HG02763 (cell line): ENCODE results near the gene NRP2.

Experiments
- ATAC-seq: cut with Tn5 transposase; IDR thresholded peaks from one replicate; pipeline ENCODE4 v1.9.1; 2021; ENCODE audit warnings: mild to moderate bottlenecking, moderate library complexity; ENCODE audit not compliant: unreplicated experiment

NRP2 gene

DNA sequence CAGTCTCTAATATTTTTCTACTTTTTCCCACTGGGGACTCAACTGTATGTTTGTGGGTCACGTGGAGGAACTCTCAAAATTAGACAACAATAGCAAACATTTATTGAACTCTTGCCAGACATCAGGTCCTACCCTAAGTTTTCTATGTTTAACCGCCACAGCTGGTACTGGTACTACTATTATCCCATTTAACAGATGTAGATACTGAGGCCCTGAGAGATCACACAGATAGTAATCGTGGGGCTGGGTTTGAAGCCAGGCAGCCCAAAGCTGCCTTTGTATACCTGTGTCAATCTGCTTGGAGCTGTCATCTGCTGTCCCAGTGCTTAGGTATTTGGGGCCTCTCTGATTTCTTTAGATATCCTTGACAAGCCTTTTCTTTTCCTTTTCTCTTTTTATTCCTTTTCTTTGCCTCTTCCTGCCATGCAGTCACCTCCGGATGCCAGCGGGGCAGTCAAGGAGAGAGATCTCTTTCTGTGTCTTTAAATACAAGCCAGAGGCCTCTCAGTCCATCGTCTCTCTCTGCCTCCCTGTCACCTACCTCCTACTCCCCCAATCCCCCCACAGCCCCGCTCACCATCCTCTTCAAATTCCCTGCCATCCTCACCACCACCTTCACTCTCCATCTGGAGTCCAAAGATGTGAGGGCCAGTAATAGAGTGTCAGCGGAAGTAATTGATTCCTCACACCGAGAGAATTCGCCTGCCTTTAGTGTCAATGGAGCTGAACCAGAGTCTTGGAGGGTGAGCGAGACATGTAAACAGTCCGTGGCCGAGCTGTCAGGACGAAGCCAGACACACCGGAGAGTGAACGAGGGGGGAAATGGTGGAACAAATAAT is 23.4 kb downstream of the NRP2 start:
- ATAC-seq = no peak

DNA sequence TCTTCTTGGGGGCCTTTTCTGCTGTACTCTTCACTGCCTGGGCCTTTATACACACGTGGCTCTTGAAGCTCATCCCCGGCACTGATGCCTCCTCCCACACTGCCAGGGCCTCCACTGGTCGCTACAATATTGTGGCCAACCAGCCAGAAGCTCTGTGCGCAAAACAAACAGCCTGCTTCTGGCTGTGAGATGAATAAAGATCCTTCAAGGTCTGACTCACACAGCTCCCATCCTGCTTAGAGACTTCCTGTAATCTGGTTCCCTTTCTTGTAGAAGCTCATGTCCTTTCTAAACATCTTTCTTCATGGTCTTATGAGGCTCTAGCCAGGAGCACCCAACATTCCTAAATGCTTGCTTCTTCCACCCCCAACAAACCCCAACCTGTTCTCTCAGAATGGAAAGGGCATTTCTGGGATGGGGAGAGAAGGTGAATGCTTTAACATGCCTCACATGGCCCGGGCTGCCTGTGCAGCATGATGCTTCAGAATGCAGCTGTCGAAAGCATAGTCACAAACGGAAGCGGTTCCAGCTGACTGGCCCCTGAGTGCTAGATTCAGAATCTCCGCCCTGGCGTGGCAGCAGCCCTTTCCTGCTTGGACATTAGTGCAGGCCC is 24.6 kb downstream of the NRP2 start:
- peak; percentile 94 for ATAC-seq

DNA sequence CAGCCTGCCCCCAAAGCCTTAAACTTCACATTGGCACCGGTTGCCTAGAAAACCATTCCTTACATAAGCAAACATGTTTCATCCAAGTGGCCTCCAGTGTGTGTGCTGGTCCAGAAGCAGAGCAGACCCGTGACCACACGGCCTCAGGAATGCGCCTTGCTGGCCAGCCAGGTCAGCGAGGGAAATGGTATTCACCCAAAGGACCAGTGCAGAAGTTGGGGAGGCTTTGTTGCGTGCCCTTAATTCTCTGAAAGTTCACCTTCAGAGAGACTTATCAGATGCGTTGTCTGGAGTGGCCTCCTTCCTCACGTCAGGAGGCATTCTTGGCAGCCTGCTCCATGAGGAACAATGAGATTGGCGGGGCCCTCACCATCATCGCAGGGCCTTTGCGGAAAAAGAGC is 25.9 kb downstream of the NRP2 start:
- ATAC-seq = no peak

DNA sequence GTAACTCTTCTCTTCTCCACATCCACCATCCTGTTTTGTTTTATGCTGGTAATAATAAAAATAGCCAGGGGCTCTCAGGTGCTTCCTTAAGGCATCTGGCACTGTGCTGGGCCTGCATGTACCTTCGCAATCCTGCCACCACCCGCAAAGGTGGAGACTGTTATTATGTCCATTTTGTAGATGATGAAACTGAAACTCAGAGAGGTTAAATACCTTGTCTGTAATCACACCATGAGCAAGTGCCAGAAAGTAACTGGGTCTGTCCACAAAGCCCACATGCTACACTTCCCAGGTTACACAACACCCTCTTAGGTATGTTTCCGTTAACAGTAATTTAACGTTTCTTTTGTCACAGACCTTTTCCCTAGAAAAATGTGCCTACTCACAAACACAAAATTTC is 27.0 kb downstream of the NRP2 start:
- ATAC-seq = no peak

DNA sequence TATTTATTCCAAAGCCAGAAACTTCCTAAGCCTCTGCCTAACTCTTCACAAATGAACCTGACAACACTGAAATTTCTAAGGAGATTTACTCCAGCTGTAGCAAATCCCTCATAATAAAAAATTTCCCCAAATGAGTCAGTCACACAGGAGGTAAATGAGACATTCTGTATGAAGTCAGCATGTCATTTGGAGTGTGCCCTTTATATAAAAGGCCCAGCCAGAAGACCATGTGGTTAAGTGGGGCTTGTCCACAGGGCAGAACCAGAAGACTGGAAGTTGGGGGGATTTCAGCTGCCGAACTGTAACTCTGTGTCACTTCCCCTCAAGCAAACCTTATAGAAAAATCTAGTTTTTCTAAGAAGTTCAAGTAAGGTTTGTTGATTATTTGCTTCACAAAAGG is 30.2 kb downstream of the NRP2 start:
- ATAC-seq = no peak

DNA sequence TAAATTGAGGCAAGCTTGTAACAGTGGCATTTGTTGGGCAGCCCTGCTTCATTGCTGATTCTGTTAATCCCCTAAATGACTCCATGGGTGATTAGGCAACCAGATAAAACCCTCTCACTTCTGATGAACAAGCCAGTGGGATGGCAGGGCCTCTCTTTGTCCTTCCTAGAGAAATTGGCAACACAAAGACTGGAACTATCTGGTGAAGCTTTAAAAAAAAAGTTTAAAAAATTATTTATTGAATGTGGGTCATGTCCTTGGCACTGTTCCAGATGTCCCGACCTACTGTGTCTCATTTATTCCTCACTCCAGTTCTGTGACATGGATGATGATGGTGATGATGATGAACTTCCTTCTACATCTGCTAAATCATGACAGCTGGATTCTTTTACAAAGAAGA is 30.8 kb downstream of the NRP2 start:
- no peak for ATAC-seq

DNA sequence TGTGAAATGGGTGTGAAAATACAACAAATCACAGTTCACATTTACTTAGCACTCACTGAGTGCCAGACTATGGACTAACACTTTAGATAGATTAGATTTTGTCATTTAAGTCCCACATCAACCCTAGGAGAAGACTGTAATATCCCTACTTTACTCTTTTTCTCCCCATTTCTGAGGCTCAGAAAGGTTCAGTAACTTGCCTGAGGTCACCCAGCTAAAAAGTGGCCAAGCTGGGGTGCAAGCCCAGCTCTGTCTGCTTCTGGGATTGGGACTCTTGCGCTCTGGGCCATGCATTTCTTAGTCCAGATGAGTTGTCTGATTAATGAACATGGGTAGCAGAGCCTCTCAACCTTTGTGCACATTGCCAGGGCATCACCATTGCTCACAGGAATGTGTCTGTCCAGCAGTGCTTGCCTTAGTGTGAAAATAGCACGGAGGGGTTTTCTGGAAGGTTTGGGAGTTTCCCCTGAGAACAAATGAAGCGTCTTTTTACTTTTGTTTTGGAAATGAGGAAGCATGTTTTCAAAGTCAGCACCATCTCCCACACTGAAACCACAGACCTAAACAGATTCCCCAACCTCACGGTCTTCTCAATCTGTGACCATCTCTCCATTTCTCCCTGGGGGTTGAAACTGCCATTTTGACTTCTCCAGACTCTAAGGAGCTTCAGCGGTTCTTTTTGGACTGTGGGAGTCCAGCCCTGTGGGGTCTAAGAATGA is 31.9 kb downstream of the NRP2 start:
- ATAC-seq = peak; percentile 81

DNA sequence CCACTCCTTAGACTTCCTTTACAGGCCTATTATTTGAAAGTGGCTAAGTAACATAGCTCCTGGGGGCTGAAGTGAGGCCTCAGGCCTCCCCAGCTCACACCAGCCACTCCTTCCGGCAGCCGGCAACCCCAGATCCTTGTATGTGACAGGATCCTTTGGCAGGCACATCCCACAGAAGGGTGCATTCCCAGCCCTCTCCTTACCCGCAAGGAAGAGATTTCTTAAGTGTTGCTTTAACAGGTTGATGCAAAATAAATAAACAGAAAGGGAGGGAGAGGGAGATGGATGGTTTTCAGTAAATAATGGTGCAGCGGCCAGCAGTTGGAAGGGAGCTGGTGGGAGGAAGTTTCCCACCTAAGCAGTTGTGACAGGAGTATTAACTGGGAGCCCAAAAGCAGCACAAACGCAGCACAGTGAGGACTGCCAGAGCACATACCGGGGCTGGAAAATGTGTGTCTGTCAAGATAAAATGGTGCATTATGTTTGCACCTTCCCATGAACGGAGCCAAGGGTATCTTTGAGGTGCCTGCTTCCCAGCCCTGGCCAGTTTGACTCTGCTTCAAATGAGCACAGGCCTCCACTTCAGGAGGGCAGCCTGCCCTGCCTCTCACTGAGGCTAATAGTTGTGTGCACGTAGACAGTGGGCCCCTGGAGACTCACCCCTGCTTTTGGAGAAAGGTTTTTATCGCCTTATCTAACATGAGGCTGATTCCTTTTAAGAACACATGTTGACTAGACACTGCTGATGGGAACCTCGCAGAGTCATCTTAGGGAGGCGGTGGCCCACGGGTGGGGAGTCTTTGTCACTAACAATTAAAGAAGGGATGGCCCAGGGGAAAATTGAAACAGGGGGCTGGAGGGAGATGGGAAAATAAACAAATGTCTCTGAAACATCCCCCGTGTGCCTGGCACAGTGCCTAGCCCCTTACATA is 32.8 kb downstream of the NRP2 start:
- ATAC-seq = no peak

DNA sequence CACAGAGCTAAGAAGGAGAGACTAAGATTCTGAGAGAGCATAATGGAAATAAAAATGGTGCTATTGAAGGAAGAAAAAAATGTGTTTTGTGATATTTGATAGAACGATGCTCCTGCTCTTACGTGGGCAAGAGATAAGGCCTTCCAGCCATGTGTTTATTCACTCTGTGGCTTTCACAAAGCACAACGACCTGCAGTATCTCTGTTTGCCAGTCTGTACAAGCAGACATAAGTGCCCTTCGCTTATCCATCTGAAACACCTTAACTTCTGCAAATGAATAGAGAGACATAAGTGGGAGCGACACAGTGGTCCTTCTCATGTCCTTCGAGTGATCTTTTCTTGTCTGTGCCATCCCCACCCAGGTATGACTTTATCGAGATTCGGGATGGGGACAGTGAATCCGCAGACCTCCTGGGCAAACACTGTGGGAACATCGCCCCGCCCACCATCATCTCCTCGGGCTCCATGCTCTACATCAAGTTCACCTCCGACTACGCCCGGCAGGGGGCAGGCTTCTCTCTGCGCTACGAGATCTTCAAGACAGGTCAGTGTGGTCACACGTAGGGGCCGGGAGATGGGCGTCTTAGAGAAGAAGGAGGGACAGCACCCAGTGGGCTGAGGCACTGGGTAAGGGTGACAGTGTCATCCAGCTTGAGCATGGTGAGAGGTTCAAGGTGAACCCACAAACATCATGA is 33.7 kb downstream of the NRP2 start:
- ATAC-seq = no peak

DNA sequence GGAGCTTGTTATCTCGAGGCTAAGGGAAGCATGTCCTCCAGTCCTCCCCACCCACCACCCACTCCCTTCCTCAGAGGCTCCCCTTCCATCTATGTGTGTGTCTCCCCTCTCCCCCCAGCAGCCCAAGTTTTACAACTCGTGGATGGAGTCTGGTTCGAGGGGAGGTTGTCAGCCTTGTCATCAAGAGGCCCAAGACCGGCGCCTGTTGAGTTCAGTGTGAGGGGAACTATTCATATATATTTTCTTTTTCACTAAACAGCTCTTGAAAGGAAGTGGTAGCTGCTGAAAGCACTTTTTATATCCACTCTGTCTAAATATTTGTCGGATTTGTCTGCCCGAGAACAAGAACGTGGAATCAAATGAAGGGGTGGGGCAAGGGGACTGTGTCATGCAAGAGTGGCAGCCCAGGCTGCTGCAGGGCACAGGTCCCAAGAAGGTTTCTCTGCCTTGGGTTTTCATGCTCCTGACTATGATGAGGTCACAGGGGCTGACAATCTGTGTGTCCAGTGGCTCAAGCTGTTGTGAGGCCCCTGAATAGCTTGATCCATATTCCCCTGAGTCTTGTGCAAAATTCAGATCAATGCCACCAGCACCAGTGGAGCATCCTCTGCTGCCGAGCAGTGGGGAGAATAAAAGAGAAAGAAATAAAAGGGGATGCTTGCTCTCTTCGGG is 35.0 kb downstream of the NRP2 start:
- ATAC-seq = no peak

DNA sequence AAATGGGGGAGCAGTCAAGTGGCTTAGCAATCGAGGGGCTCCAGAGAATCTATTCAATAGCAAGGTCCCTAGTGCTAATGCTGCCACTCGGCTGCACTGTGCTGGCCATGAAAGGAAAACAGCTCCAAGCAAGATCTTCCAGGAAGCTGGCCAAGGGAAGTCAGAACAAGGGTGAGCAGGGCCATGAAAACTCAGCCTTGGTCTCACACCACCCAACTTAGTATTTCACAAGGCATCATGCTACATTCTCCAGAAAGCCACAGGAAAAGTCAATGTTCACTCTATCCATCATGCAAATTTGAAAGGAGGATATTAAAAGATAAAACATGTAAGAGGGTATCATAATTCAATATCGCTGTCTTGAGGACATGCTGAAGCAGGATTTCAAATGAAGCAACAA is 35.7 kb downstream of the NRP2 start:
- no peak for ATAC-seq

DNA sequence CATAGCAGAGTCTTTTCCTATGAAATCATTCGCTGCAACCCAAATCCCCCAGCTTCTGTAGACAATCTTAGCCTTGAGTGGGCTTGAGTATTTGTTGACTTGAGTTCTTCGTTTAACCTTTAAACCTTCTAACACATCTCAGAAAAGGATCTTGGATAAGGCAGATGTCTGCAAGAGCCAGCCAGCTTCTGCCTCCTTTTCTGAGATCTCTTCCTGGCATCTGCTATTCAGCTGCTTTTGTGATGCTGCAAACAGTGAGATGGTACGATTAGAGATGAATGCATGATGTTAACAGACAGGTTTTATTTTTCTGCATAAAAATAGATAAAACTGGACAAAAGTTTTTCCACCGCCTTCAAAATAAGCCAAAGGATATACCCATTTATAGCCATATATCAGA is 37.5 kb downstream of the NRP2 start:
- ATAC-seq = no peak

DNA sequence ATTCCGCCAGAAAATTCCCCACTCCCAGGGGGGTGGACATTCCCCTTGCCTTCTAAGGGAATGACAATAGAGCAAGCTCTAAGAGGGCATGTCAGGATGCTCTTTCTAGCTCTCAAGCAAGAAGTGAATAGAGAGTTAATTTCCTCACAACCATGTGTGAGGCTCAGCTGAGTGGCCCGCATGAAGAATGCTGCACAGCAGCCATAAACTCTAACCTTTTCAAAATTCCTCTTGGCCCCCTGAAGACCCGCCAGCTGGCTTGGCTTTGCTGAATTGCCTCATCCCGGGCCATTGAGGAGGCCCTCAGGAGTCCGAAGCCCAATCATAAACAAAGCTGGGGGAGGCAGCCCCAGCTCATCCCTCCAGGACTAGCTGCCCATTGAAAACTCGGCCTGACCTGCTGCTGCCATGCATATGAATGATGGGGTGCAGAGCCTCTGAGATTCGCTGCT is 38.2 kb downstream of the NRP2 start:
- ATAC-seq = no peak

DNA sequence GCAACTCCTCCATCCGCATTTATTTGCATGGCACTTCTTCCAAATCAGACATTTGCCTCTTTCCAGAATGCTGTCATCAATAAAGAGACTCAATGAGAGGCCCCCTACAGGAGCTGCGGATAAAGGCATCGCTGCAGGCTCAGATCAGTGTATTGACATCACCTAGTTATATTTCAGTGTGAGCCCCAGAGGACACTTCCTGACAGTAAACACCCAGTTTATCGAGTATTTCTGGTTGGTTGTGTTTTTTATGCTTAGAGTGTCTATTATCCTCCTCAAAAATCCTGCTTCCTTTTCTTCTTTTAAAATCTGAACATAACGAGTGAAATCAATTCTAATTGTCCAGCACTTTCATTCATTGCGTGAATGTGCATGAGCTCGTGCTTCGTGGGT is 38.8 kb downstream of the NRP2 start:
- ATAC-seq = no peak

DNA sequence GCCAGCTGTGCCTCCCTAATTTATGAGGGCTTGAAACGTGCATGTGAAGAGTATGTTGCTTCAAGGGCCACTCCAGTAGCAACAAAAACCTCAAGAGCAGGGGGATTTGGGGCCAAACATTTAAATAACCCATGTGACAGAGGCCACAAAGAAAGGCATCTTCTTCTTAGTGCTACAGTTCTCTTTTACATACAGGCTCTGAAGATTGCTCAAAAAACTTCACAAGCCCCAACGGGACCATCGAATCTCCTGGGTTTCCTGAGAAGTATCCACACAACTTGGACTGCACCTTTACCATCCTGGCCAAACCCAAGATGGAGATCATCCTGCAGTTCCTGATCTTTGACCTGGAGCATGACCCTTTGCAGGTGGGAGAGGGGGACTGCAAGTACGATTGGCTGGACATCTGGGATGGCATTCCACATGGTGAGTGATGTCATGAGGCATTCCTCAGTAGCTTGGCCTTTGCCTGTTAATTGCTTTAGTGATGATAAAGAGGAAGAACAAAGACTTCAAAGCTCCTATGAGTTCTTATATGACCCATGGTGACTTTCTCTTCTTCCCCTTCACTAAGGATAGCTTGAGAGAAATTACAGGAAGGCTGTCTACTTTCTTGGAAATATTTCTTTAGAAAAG is 40.1 kb downstream of the NRP2 start:
- no peak for ATAC-seq

DNA sequence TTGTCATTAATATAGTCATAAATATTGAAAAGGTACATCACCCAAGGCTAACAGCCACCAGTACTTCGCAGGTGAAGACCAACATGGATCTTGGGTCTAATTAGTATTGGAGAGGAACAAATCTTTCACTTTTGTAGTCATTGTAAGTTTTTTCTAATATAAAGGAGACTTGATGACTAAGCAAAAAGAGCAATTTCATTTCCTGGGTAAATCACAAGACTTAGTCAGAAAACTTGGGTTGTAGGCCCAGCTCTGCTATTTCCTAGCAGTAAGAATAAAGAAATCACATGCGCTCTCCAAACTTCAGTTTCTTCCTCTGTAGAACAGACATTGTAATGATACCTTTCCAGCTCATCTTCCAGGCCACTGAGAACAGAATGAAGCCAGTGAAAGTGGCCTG is 40.9 kb downstream of the NRP2 start:
- ATAC-seq = no peak

DNA sequence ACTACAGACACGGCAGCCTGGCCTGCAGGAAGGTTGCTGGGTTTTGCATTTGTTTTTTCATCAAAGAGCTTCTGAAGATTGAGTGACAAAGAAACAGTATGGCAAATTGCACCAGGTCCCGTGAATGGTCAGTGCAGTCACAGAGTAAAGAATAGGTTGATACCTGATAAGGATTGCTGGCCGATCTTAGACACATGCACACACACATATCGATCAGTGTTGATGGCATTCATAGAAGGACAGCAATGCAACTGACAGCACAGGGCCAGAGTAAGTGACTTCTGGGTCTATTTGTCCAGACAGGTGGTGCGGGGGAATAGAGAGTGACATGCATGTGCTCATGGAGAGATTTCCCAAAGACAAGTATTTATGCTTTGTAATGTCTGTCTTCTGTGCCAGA is 42.8 kb downstream of the NRP2 start:
- ATAC-seq = no peak

DNA sequence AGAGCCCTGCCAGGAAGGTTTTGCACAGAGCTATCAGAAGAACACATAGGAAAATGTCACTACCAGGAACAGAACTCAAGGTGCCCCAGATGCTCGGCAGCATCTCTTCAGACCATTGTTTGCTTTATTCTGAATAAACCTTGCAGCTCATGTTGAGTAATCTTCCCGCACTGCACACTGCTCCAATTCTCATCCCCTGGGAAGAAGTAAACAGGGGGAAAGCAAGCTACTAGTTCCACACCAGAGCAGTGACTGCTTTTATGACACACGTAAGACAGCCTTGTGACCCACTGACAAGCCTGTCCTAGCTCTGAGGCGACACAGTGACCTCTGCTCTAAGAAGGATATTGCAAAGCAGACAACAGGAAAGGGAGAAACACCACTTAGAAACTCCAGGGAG is 44.2 kb downstream of the NRP2 start:
- no peak for ATAC-seq

DNA sequence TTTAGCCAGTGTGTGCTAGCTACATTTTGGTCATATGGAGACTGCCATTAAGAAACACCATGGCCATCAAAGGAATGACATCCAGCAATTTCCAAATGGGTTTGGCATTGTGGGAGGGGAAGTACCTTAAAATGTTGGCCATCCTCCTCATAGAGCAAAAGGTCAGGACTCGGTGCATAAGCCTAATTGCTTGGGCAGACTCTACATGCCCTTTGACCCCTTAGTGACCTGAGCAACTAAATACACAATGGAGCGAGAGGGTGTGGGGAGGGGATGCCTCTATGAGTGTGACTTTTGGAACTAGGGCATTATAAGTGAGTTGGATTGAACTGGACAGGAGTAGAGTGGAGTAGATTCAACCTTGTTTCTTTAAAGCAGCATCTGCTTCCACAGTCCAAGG is 44.9 kb downstream of the NRP2 start:
- no peak for ATAC-seq
